Colonic mucosa (tissue), 4 donors: ENCODE data around the gene PHF21A. TPM values are rescaled to one million over a fixed set of nuclear protein-coding genes. Genes with fewer than 3 reads are reported as not detected.

ENCODE experiments used
- DNase-seq: peaks from one replicate; pipeline ENCODE4 v3.0.0-alpha.2; 2020
- H3K27ac ChIP-seq: fragments of 200-600 bp; one replicate; pipeline ENCODE4 v1.8.0; 2021
- H3K27me3 ChIP-seq: fragments of 200-600 bp; one replicate; pipeline ENCODE4 v1.8.0; 2021
- H3K36me3 ChIP-seq: fragments of 200-600 bp; one replicate; pipeline ENCODE4 v1.8.0; 2021
- H3K4me1 ChIP-seq: fragments of 200-600 bp; one replicate; pipeline ENCODE4 v1.8.0; 2021; ENCODE audit warnings: mild to moderate bottlenecking
- H3K4me3 ChIP-seq: fragments of 200-600 bp; one replicate; pipeline ENCODE4 v1.8.0; 2021
- H3K9ac ChIP-seq, 2 donors: one replicate each; pipeline ENCODE4 v1.7.0; 2013; ENCODE audit warnings: control low read depth in 2 of 2, low read depth in 2 of 2, low read length in 2 of 2
- H3K9me3 ChIP-seq: fragments of 200-600 bp; one replicate; pipeline ENCODE4 v1.8.0; 2021
- CTCF ChIP-seq: fragments of 200-600 bp; IDR thresholded peaks from one replicate; pipeline ENCODE4 v1.8.0; 2022; ENCODE audit warnings: antibody characterized with exemption, mild to moderate bottlenecking
- intact Hi-C: fragments of 100-400 bp; cut with DNase I; formaldehyde crosslinking; loops from one replicate; pipeline ENCODE4 v1.14.1; 2022
- total RNA-seq, 2 donors: library from RNA; stranded (reverse); fragmentation: NEBNext Ultra II Directional in 1 of 2; extraction: Animal tissue kit (Norgen Biotek cat#: 25700) in 1 of 2; gene quantifications; one replicate each; pipeline ENCODE4 v1.2.1, GENCODE V29; 2021
- donor health status: healthy.
- donor health status: DM: no; HTN: no; CAD: no.
- donor health status: DM: no; HTN: no; CAD: no.

The PHF21A gene
- total RNA-seq, 2 donors from 2014 or later, result 17.0 to 19.1 TPM

DNA sequence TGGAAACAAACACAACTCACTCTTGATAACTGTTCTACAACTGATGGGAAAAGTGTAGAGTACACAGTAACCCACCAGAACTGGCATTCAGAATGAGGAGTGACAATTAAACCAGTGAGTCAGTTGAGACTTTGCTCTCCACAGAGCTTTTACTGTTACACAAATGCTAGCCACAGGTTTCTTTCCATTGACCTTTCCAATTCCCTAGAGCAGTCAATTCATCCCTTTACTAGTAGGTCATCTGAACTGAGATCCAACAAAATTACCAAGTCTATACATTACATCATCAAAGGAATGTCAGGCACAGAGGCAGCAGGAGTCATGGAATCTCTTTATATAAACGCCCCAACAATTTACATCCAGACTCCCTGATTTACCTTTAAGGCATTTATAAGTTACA lies 65.9 kb downstream of the PHF21A start:
- Histone ChIP-seq H3K9me3 (no peaks in the 10 kb centered on the region), H3K27ac (no peak overlapping the region), H3K4me1 (no peaks in the 10 kb centered on the region), H3K36me3 (no peaks in the 10 kb centered on the region), H3K4me3 (no peak overlapping the region), H3K9ac (no peak overlapping the region), H3K27me3 (no peaks in the 10 kb centered on the region)
- DNase-seq, result no peak
- intact Hi-C loops, result no loop called here
- TF ChIP-seq CTCF, result no peak

DNA sequence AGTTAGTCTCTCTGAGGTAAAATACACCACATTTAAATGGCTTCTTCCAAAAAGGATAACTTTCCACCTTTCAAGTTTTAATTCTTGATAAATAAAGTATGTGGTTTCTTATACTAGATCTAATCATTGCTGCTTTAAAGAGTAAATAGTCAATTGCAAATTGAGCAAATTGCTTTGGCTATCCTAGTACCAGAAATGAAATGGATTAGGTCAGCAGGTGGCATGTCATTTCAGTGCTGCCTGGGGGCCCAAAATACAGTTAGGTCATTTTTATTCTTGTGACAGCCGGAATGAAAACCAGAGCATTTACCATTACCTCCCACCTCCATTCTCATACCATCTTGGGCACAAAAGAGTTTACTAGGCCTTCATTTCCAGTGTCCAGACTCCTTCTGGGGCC lies 70.2 kb downstream of the PHF21A start:
- H3K27ac ChIP-seq, result no peak overlapping the region
- no peak for DNase-seq
- intact Hi-C loops, result no loop called here

GRCh38 chr11:46050662-46051061 lies 70.6 kb downstream of the PHF21A start:
- H3K27me3 ChIP-seq, result no peaks in the 10 kb centered on the region
- no peak overlapping the region for H3K27ac ChIP-seq
- DNase-seq, result no peak
- no peak for TF ChIP-seq CTCF
- H3K4me3 ChIP-seq, result no peak overlapping the region
- no peaks in the 10 kb centered on the region for H3K36me3 ChIP-seq
- no peak overlapping the region for H3K9ac ChIP-seq
- H3K4me1 ChIP-seq, result no peaks in the 10 kb centered on the region
- no peaks in the 10 kb centered on the region for H3K9me3 ChIP-seq
- intact Hi-C loops, result no loop called here

More for the DNA sequence above, 70.2 kb downstream of the PHF21A start:
- H3K27me3 ChIP-seq, result no peaks in the 10 kb centered on the region
- no peaks in the 10 kb centered on the region for H3K36me3 ChIP-seq
- H3K4me3 ChIP-seq, result no peak overlapping the region
- no peaks in the 10 kb centered on the region for H3K9me3 ChIP-seq
- no peak overlapping the region for H3K9ac ChIP-seq
- H3K4me1 ChIP-seq, result no peaks in the 10 kb centered on the region
- no peak for TF ChIP-seq CTCF

GRCh38 chr11:46050003-46050461 lies 71.2 kb downstream of the PHF21A start:
- DNase-seq, result no peak
- no peak overlapping the region for H3K27ac ChIP-seq

DNA sequence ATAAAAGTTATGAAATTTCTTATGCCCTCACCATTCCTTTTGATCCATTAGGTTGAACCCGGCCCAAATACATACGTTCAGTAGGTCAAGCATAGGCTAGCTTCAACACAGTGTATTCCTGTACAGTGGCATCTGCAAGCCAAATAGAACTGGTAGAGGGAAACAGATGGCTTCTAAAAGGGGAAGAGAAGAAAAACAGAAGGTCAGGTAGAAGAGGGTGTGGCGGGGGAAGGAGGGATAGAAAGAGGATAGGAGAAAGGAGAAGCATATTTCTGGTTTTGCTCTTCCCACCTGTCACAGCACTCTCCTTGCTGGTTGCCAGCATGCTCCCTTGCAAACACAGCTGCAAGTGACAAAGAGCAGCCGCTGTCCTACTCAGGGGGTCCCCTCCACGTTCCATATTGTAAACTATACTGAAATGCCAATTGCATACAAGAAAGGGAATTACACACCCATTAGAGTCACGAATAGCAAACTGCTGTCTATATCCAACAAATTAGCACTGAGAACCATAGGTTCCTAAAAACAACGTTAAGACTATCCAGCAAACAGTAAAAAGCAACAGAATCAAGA lies 71.8 kb downstream of the PHF21A start:
- H3K4me1 ChIP-seq, result no peaks in the 10 kb centered on the region
- TF ChIP-seq CTCF, result no peak

More at GRCh38 chr11:46050003-46050461, 71.2 kb downstream of the PHF21A start:
- Histone ChIP-seq H3K4me3 (no peak overlapping the region), H3K36me3 (no peaks in the 10 kb centered on the region), H3K9me3 (no peaks in the 10 kb centered on the region), H3K27me3 (no peaks in the 10 kb centered on the region), H3K4me1 (no peaks in the 10 kb centered on the region), H3K9ac (no peak overlapping the region)
- no peak for TF ChIP-seq CTCF
- intact Hi-C loops, result no loop called here

More for the DNA sequence above, 71.8 kb downstream of the PHF21A start:
- no peak overlapping the region for H3K4me3 ChIP-seq
- H3K9ac ChIP-seq, result no peak overlapping the region
- H3K9me3 ChIP-seq, result no peaks in the 10 kb centered on the region
- H3K36me3 ChIP-seq, result no peaks in the 10 kb centered on the region
- no peak for DNase-seq
- no peak overlapping the region for H3K27ac ChIP-seq
- intact Hi-C loops, result no loop called here
- no peaks in the 10 kb centered on the region for H3K27me3 ChIP-seq
